Spinal cord (tissue), 10 donors: ENCODE results near the gene METTL3. TPM values are rescaled to one million over a fixed set of nuclear protein-coding genes. Genes with fewer than 3 reads are reported as not detected.

Experiments
- DNase-seq, 6 donors: peaks; one replicate each; pipeline versions ENCODE4 v3.0.0 to v3.0.0-alpha.2; 2013 to 2015; ENCODE audit warnings: low spot score in 6 of 6, low read depth in 4 of 6
- H3K27ac ChIP-seq: one replicate; pipeline ENCODE4 v1.5.1; 2013; ENCODE audit warnings: low read depth, low read length, control low read depth
- H3K27me3 ChIP-seq: one replicate; pipeline ENCODE4 v1.6.1; 2013; ENCODE audit warnings: low read length; ENCODE audit not compliant: control insufficient read depth, insufficient read depth
- H3K36me3 ChIP-seq: one replicate; pipeline ENCODE4 v1.6.1; 2013; ENCODE audit warnings: low read length; ENCODE audit not compliant: control insufficient read depth, insufficient read depth
- H3K4me1 ChIP-seq: one replicate; pipeline ENCODE4 v1.6.1; 2013; ENCODE audit warnings: low read length; ENCODE audit not compliant: control insufficient read depth, insufficient read depth
- H3K4me3 ChIP-seq: one replicate; pipeline ENCODE4 v1.5.1; 2013; ENCODE audit warnings: low read depth, low read length, control low read depth
- H3K9me3 ChIP-seq: one replicate; pipeline ENCODE4 v1.6.1; 2013; ENCODE audit warnings: low read length; ENCODE audit not compliant: control insufficient read depth, insufficient read depth
- WGBS: methylation state at CpG from one replicate; pipeline ENCODE4 v1.1.5; 2013; ENCODE audit warnings: missing lambda C conversion rate; ENCODE audit not compliant: insufficient coverage; 5-methylcytosine and 5-hydroxymethylcytosine counted together
- polyA plus RNA-seq, 2 donors: library from polyadenylated mRNA; unstranded; fragments of 120-200 nt; gene quantifications; one replicate each; pipeline ENCODE4 v1.2.1, GENCODE V29; 2013; ENCODE audit not compliant: insufficient read length in 2 of 2
- total RNA-seq, 2 donors: library from RNA; depleted of rRNA in 1 of 2; stranded (reverse); fragments of 120-200 nt in 1 of 2; fragments of >200 nt in 1 of 2; gene quantifications; one replicate each; pipeline versions ENCODE4 v1.2.3 to v1.2.4, GENCODE V29; 2013 to 2014
- donor health status: healthy.

METTL3 gene
- total and polyA plus RNA-seq, 4 donors, result 64.9 to 79.0 (median 76.7) TPM

- no peaks in the 10 kb centered on the region for H3K27me3 ChIP-seq
- H3K27ac ChIP-seq, result no peak overlapping the region
- H3K4me3 ChIP-seq, result no peak overlapping the region
- no peak for DNase-seq
- 100% methylated on average over 1 of the region's 2 CpGs for WGBS
- H3K4me1 ChIP-seq, result no peaks in the 10 kb centered on the region
- no peaks in the 10 kb centered on the region for H3K9me3 ChIP-seq
- peaks cover 66% of the 10 kb centered on the region for H3K36me3 ChIP-seq
Observed at GRCh38 chr14:21496453-21496852, 14.7 kb downstream of the METTL3 start.

GRCh38 chr14:21494902-21495762 lies 16.0 kb downstream of the METTL3 start:
- no CpG with 5 or more reads among the region's 2 CpGs for WGBS
- H3K9me3 ChIP-seq, result no peaks in the 10 kb centered on the region
- H3K27ac ChIP-seq, result no peak overlapping the region
- no peaks in the 10 kb centered on the region for H3K4me1 ChIP-seq
- H3K4me3 ChIP-seq, result no peak overlapping the region
- peaks cover 70% of the 10 kb centered on the region for H3K36me3 ChIP-seq
- no peaks in the 10 kb centered on the region for H3K27me3 ChIP-seq
- no peak for DNase-seq

- Histone ChIP-seq H3K27me3 (no peaks in the 10 kb centered on the region), H3K36me3 (peaks cover 37% of the 10 kb centered on the region), H3K4me3 (no peak overlapping the region), H3K27ac (no peak overlapping the region), H3K4me1 (no peaks in the 10 kb centered on the region), H3K9me3 (no peaks in the 10 kb centered on the region)
- DNase-seq, result no peak
- no CpG with 5 or more reads among the region's 1 CpG for WGBS
Observed at GRCh38 chr14:21486640-21487087, 24.5 kb downstream of the METTL3 start.

- Histone ChIP-seq H3K4me1 (peaks cover 5% of the 10 kb centered on the region), H3K27ac (peak within 1 kb of the TSS; percentile 87)
- under 1% methylated on average over 40 of the region's 49 CpGs for WGBS
Observed at GRCh38 chr14:21476925-21477681, 34.0 kb downstream of the METTL3 start, which contains the start of the genes RAB2B and TOX4. TSS of gene RAB2B (minus strand) at chr14:21476959. CDS start at chr14:21476872, 87 bp downstream. TSS of gene TOX4 (plus strand) at chr14:21477195. CDS start at chr14:21477279, 84 bp downstream.

GRCh38 chr14:21476523-21476924 lies 34.6 kb downstream of the METTL3 start:
- Histone ChIP-seq H3K27ac (peak overlapping the region; percentile 79), H3K36me3 (peaks cover 10% of the 10 kb centered on the region), H3K9me3 (no peaks in the 10 kb centered on the region), H3K4me1 (peaks cover 5% of the 10 kb centered on the region), H3K4me3 (peak overlapping the region; percentile 96), H3K27me3 (no peaks in the 10 kb centered on the region)
- DNase-seq, result no peak
- WGBS, result 0% methylated on average over 12 of the region's 27 CpGs

More at GRCh38 chr14:21476925-21477681, 34.0 kb downstream of the METTL3 start, which contains the start of the genes RAB2B and TOX4:
- peak within 1 kb of the TSS; percentile 96 for H3K4me3 ChIP-seq
- peaks cover 10% of the 10 kb centered on the region for H3K36me3 ChIP-seq
- DNase-seq, result peak; percentile 96 to 100 (median 99)
- no peaks in the 10 kb centered on the region for H3K27me3 ChIP-seq
- H3K9me3 ChIP-seq, result no peaks in the 10 kb centered on the region

- H3K9me3 ChIP-seq, result no peaks in the 10 kb centered on the region
- H3K4me1 ChIP-seq, result peaks cover 5% of the 10 kb centered on the region
- H3K27me3 ChIP-seq, result no peaks in the 10 kb centered on the region
- peak overlapping the region; percentile 96 for H3K4me3 ChIP-seq
- H3K36me3 ChIP-seq, result peaks cover 12% of the 10 kb centered on the region
- 100% methylated on average over 1 of the region's 10 CpGs for WGBS
- DNase-seq, result no peak
- H3K27ac ChIP-seq, result peak overlapping the region; percentile 79
Observed at GRCh38 chr14:21475767-21476522, 35.2 kb downstream of the METTL3 start.

GRCh38 chr14:21467616-21468015 lies 43.5 kb downstream of the METTL3 start:
- Histone ChIP-seq H3K4me3 (no peak overlapping the region), H3K36me3 (peaks cover 33% of the 10 kb centered on the region), H3K4me1 (no peaks in the 10 kb centered on the region), H3K27ac (no peak overlapping the region), H3K9me3 (no peaks in the 10 kb centered on the region), H3K27me3 (no peaks in the 10 kb centered on the region)
- DNase-seq, result peak in 1 of 6 donors; percentile 62
- no CpG with 5 or more reads among the region's 1 CpG for WGBS

GRCh38 chr14:21455912-21456667 lies 55.0 kb downstream of the METTL3 start, which contains the start of gene CHD8:
TSS of gene CHD8 (minus strand) at chr14:21456123. CDS start at chr14:21431643, 24,480 bp downstream.
- Histone ChIP-seq H3K9me3 (no peaks in the 10 kb centered on the region), H3K4me3 (peak within 1 kb of the TSS; percentile 76), H3K27ac (peak within 1 kb of the TSS; percentile 95), H3K4me1 (peaks cover 18% of the 10 kb centered on the region), H3K27me3 (no peaks in the 10 kb centered on the region), H3K36me3 (peaks cover 19% of the 10 kb centered on the region)
- DNase-seq, result peak; percentile 97 to 100 (median 100)
- WGBS, result 0% methylated on average over 26 of the region's 36 CpGs
